A673 (cell line): Measurements from ENCODE around the gene STOML1. TPM values are rescaled to one million over a fixed set of nuclear protein-coding genes. Genes with fewer than 3 reads are reported as not detected.

Experiments
- BruUV-seq: library from RNA; stranded (reverse); fragments of 400-500 nt; replicated peaks from 2 replicates; lab custom pipeline; 2021; lab: Mats Ljungman, UMichigan
- CTCF ChIA-PET: fragments of 300-600 bp; sonication (Branson Sonifier 250); formaldehyde crosslinking; loops from one replicate; lab custom pipeline; 2022; ENCODE audit warnings: antibody characterized with exemption; lab: Charles Lee
- POLR2A ChIA-PET: fragments of 300-600 bp; sonication (Branson Sonifier 250); formaldehyde crosslinking; loops from one replicate; lab custom pipeline; 2022; ENCODE audit warnings: antibody characterized with exemption; ENCODE audit not compliant: low non-redundant PET; lab: Charles Lee
- DNase-seq: peaks from one replicate; pipeline ENCODE4 v3.0.0-alpha.2; 2015; ENCODE audit warnings: low spot score
- H3K27ac ChIP-seq: fragments of 200-600 bp; sonication (generic); 2 replicates; pipeline ENCODE4 v1.5.1; 2016; ENCODE audit warnings: mixed run types, low read depth, mild to moderate bottlenecking, mixed read lengths, antibody characterized with exemption, low read length; ENCODE audit not compliant: poor library complexity, severe bottlenecking
- H3K27me3 ChIP-seq: fragments of 200-600 bp; sonication (generic); replicated peaks from 2 replicates; pipeline ENCODE4 v1.6.1; 2017; ENCODE audit warnings: mixed run types, low read depth, mild to moderate bottlenecking, mixed read lengths, antibody characterized with exemption, low read length; ENCODE audit not compliant: insufficient read depth, poor library complexity
- H3K36me3 ChIP-seq: fragments of 200-600 bp; sonication (generic); 2 replicates; pipeline ENCODE4 v1.6.1; 2016; ENCODE audit warnings: mixed run types, mild to moderate bottlenecking, mixed read lengths, antibody characterized with exemption, low read length; ENCODE audit not compliant: insufficient read depth, poor library complexity, severe bottlenecking
- H3K4me1 ChIP-seq: fragments of 200-600 bp; sonication (generic); 2 replicates; pipeline ENCODE4 v1.6.1; 2017; ENCODE audit warnings: mixed run types, mild to moderate bottlenecking, mixed read lengths, antibody characterized with exemption, low read length; ENCODE audit not compliant: insufficient read depth, poor library complexity, severe bottlenecking
- H3K4me3 ChIP-seq: fragments of 200-600 bp; sonication (generic); 2 replicates; pipeline ENCODE4 v1.5.1; 2016; ENCODE audit warnings: low read depth, mixed run types, mild to moderate bottlenecking, mixed read lengths, low read length; ENCODE audit not compliant: poor library complexity, severe bottlenecking
- H3K9me3 ChIP-seq: fragments of 200-600 bp; sonication (generic); 2 replicates; pipeline ENCODE4 v1.6.1; 2016; ENCODE audit warnings: mixed run types, low read depth, mild to moderate bottlenecking, mixed read lengths, antibody characterized with exemption, low read length; ENCODE audit not compliant: poor library complexity, severe bottlenecking
- CTCF ChIP-seq: fragments of 300-800, 200-600 bp; sonication (generic); conservative IDR thresholded peaks from 2 replicates; pipeline ENCODE4 v1.5.1; 2017; ENCODE audit warnings: low read depth, mild to moderate bottlenecking, antibody characterized with exemption, low read length, moderate library complexity, mixed read lengths
- EZH2 ChIP-seq: fragments of 200-600 bp; sonication (generic); IDR thresholded peaks from 2 replicates; pipeline ENCODE4 v1.6.1; 2017; ENCODE audit warnings: borderline replicate concordance, low read depth, mild to moderate bottlenecking, mixed read lengths, antibody characterized with exemption, low read length; ENCODE audit not compliant: poor library complexity, severe bottlenecking
- intact Hi-C: fragments of 100-400 bp; cut with micrococcal nuclease; formaldehyde crosslinking; loops from one replicate; pipeline ENCODE4 v1.10.0; 2022; ENCODE audit not compliant: unreplicated experiment
- total RNA-seq: library from RNA; stranded (reverse); gene quantifications from 2 replicates; pipeline ENCODE4 v1.2.3, GENCODE V29; 2021

Gene STOML1
- total RNA-seq, 1 experiment from 2014 or later = 7.3 TPM

GRCh38 chr15:73937726-73938125 lies 54.4 kb downstream of the STOML1 start:
- Histone ChIP-seq H3K4me1 (peaks cover 40% of the 10 kb centered on the region), H3K27ac (no peak overlapping the region), H3K9me3 (no peaks in the 10 kb centered on the region), H3K4me3 (no peak overlapping the region), H3K36me3 (peaks cover under 1% of the 10 kb centered on the region), H3K27me3 (no peaks in the 10 kb centered on the region)
- ChIA-PET CTCF (no interaction called here), POLR2A (no interaction called here)
- TF ChIP-seq CTCF (no peak), EZH2 (no peak)
- intact Hi-C loops = no loop called here
- no peak for DNase-seq
- BruUV-seq = no TSS peak

GRCh38 chr15:73937296-73937695 lies 54.8 kb downstream of the STOML1 start:
- peaks cover 40% of the 10 kb centered on the region for H3K4me1 ChIP-seq
- TF ChIP-seq CTCF = no peak
- no peak for TF ChIP-seq EZH2

GRCh38 chr15:73936588-73937290 lies 55.4 kb downstream of the STOML1 start:
- Histone ChIP-seq H3K4me3 (no peak overlapping the region), H3K4me1 (peaks cover 40% of the 10 kb centered on the region), H3K27ac (peak overlapping the region; percentile 51), H3K36me3 (peaks cover 8% of the 10 kb centered on the region), H3K27me3 (no peaks in the 10 kb centered on the region), H3K9me3 (no peaks in the 10 kb centered on the region)
- TF ChIP-seq EZH2 (no peak), CTCF (peak; percentile 1; the same call in 1 of the 2 replicates)
- POLR2A ChIA-PET = interaction anchor here (0.8 kb wide), 1 partner anchor 1685 kb away, joined by 8 read pairs; no protein-coding TSS in a partner anchor
- BruUV-seq = no TSS peak
- CTCF ChIA-PET = no interaction called here
- no peak for DNase-seq
- intact Hi-C loops = no loop called here

More at GRCh38 chr15:73937296-73937695, 54.8 kb downstream of the STOML1 start:
- Histone ChIP-seq H3K4me3 (no peak overlapping the region), H3K27ac (no peak overlapping the region), H3K27me3 (no peaks in the 10 kb centered on the region), H3K9me3 (no peaks in the 10 kb centered on the region), H3K36me3 (peaks cover 5% of the 10 kb centered on the region)
- intact Hi-C loops = no loop called here
- POLR2A ChIA-PET = no interaction called here
- DNase-seq = no peak
- BruUV-seq = no TSS peak
- CTCF ChIA-PET = no interaction called here
